ENCODE results near the gene ZNF410. TPM values are rescaled to one million over a fixed set of nuclear protein-coding genes. Genes with fewer than 3 reads are reported as not detected.

ZNF410 gene
- total RNA-seq, 2 donors from 2014 or later, result 34.2 to 40.7 TPM

DNA sequence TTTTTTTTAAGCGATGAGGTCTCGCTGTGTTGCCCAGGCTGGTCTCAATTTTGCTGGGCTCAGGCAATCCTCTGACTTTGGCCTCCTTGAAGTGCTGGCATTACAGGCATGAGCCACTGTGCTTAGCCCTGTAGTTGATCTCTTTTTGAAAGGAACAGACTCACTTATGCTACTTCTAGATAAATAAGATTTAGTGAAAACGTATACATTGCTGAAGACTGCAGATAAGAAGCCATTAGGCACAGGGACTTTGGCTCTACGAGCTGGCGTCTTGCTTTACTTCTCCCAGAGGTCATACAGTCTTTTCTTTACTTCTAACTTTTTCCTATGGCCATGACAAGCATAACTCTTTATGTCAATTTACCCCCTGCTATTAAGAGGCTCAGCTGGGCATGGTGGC, 25.6 kb upstream of the ZNF410 start:
- Mint-ChIP-seq H3K4me1 (no peaks in the 10 kb centered on the region), H3K36me3 (ENCODE audit: low read depth) (peaks cover 30% of the 10 kb centered on the region), H3K27ac (no peak overlapping the region), H3K9me3 (no peaks in the 10 kb centered on the region), H3K4me3 (no peak overlapping the region), H3K27me3 (ENCODE audit: insufficient read depth) (no peaks in the 10 kb centered on the region)
- H3K4me1 ChIP-seq (ENCODE audit: control insufficient read depth, insufficient read depth, low read length), result no peaks in the 10 kb centered on the region
- H3K27ac ChIP-seq (ENCODE audit: low read depth, low read length), result no peak overlapping the region
- DNase-seq, result no peak
- H3K27me3 ChIP-seq (ENCODE audit: control insufficient read depth, insufficient read depth, low read length, poor library complexity, severe bottlenecking), result no peaks in the 10 kb centered on the region
- no peak overlapping the region for H3K4me3 ChIP-seq (ENCODE audit: low read length)
- H3K36me3 ChIP-seq (ENCODE audit: control insufficient read depth, insufficient read depth, low read length), result peaks cover 47% of the 10 kb centered on the region
- TF ChIP-seq, protein P1, sequence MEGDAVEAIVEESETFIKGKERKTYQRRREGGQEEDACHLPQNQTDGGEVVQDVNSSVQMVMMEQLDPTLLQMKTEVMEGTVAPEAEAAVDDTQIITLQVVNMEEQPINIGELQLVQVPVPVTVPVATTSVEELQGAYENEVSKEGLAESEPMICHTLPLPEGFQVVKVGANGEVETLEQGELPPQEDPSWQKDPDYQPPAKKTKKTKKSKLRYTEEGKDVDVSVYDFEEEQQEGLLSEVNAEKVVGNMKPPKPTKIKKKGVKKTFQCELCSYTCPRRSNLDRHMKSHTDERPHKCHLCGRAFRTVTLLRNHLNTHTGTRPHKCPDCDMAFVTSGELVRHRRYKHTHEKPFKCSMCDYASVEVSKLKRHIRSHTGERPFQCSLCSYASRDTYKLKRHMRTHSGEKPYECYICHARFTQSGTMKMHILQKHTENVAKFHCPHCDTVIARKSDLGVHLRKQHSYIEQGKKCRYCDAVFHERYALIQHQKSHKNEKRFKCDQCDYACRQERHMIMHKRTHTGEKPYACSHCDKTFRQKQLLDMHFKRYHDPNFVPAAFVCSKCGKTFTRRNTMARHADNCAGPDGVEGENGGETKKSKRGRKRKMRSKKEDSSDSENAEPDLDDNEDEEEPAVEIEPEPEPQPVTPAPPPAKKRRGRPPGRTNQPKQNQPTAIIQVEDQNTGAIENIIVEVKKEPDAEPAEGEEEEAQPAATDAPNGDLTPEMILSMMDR (conservative IDR thresholded peaks at IDR 0.05), result no peak
- peak overlapping the region; percentile 23 for H3K9ac ChIP-seq (ENCODE audit: extremely low read depth, low read length, poor library complexity, severe bottlenecking)
- 96 to 98% methylated on average over 5 of the region's 5 CpGs for WGBS, 2 experiments (ENCODE audit: insufficient coverage in 1 of 2, insufficient read length in 1 of 2)
- H3K9me3 ChIP-seq (ENCODE audit: control insufficient read depth, low read length), result no peaks in the 10 kb centered on the region

DNA sequence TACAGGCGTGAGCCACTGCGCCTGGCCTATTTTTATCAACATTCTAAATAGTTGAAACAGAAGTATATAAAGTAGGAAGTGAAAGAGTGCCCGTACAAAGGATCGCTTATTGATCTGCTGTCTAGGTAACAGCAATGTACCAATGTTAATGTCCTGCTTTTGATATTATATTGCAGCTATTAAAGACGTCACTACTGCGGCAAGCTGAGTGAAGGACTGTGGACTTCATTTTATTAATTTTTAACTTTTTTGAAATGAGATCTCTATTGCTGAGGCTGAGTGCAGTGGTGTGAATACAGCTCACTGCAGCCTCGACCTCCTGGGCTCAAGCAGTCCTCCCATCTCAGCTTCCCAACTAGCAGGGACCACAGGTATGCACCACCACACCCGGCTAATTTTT, 24.2 kb upstream of the ZNF410 start:
- Mint-ChIP-seq H3K4me1 (no peaks in the 10 kb centered on the region), H3K27me3 (ENCODE audit: insufficient read depth) (no peaks in the 10 kb centered on the region), H3K27ac (no peak overlapping the region), H3K36me3 (ENCODE audit: low read depth) (peaks cover 33% of the 10 kb centered on the region), H3K4me3 (no peak overlapping the region), H3K9me3 (no peaks in the 10 kb centered on the region)
- WGBS, 2 experiments (ENCODE audit: insufficient coverage in 1 of 2, insufficient read length in 1 of 2), result 98 to 100% methylated on average over 2 to 8 of the region's 8 CpGs
- Histone ChIP-seq H3K9ac (ENCODE audit: extremely low read depth, low read length, poor library complexity, severe bottlenecking) (no peak overlapping the region), H3K4me3 (ENCODE audit: low read length) (no peak overlapping the region), H3K27me3 (ENCODE audit: control insufficient read depth, insufficient read depth, low read length, poor library complexity, severe bottlenecking) (no peaks in the 10 kb centered on the region), H3K9me3 (ENCODE audit: control insufficient read depth, low read length) (no peaks in the 10 kb centered on the region), H3K27ac (ENCODE audit: low read depth, low read length) (no peak overlapping the region), H3K4me1 (ENCODE audit: control insufficient read depth, insufficient read depth, low read length) (no peaks in the 10 kb centered on the region), H3K36me3 (ENCODE audit: control insufficient read depth, insufficient read depth, low read length) (peaks cover 49% of the 10 kb centered on the region)
- TF ChIP-seq, protein P1 (conservative IDR thresholded peaks at IDR 0.05), result no peak
- DNase-seq, result no peak

DNA sequence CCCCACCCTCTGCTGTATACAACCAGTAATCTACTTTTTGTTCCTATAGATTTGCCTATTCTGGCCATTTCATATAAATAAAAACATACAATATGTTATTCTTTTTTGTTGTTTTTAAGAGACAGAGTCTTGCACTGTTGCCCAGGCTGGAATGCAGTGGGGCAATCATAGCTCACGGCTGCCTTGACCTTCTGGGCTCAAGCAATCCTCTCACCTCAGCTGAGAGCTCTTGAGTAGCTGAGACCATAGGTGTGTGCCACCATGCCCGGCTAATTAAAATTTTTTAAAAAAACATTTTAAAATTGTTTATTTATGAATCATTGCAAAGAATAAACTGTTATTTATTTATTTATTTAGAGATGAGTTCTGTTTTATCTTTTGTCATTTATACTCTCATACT, 23.4 kb upstream of the ZNF410 start:
- Histone ChIP-seq H3K27ac (ENCODE audit: low read depth, low read length) (no peak overlapping the region), H3K4me1 (ENCODE audit: control insufficient read depth, insufficient read depth, low read length) (no peaks in the 10 kb centered on the region), H3K9me3 (ENCODE audit: control insufficient read depth, low read length) (no peaks in the 10 kb centered on the region), H3K36me3 (ENCODE audit: control insufficient read depth, insufficient read depth, low read length) (peaks cover 51% of the 10 kb centered on the region), H3K9ac (ENCODE audit: extremely low read depth, low read length, poor library complexity, severe bottlenecking) (no peak overlapping the region), H3K27me3 (ENCODE audit: control insufficient read depth, insufficient read depth, low read length, poor library complexity, severe bottlenecking) (no peaks in the 10 kb centered on the region), H3K4me3 (ENCODE audit: low read length) (no peak overlapping the region)
- Mint-ChIP-seq H3K36me3 (ENCODE audit: low read depth) (peaks cover 33% of the 10 kb centered on the region), H3K4me3 (no peak overlapping the region), H3K9me3 (no peaks in the 10 kb centered on the region), H3K27ac (no peak overlapping the region), H3K4me1 (no peaks in the 10 kb centered on the region), H3K27me3 (ENCODE audit: insufficient read depth) (no peaks in the 10 kb centered on the region)
- DNase-seq, result no peak
- 96 to 100% methylated on average over 1 of the region's 2 CpGs for WGBS, 2 experiments (ENCODE audit: insufficient coverage in 1 of 2, insufficient read length in 1 of 2)
- TF ChIP-seq, protein P1 (conservative IDR thresholded peaks at IDR 0.05), result no peak

All from endodermal cell (in vitro differentiated cells).